HEK293 (cell line): Measurements from ENCODE around the gene PRX.

Experiments used
- ATF2 ChIP-seq: fragments of 450-650 bp; formaldehyde crosslinking; IDR thresholded peaks from 2 replicates; pipeline ENCODE4 v1.5.1; 2016; ENCODE audit warnings: missing biosample characterization, missing genetic modification characterization, low read depth
- CTCF ChIP-seq: fragments of 450-650 bp; formaldehyde crosslinking; IDR thresholded peaks from 2 replicates; pipeline ENCODE4 v1.5.1; 2016; ENCODE audit warnings: missing biosample characterization, missing genetic modification characterization
- GLI4 ChIP-seq: fragments of 450-650 bp; formaldehyde crosslinking; IDR thresholded peaks from 2 replicates; pipeline ENCODE4 v1.5.1; 2016; ENCODE audit warnings: missing biosample characterization, missing genetic modification characterization
- OSR2 ChIP-seq: fragments of 450-650 bp; formaldehyde crosslinking; IDR thresholded peaks from 2 replicates; pipeline ENCODE4 v1.5.1; 2016; ENCODE audit warnings: missing biosample characterization, missing genetic modification characterization
- PRDM1 ChIP-seq: fragments of 450-650 bp; formaldehyde crosslinking; IDR thresholded peaks from 2 replicates; pipeline ENCODE4; 2016; ENCODE audit warnings: missing biosample characterization, missing genetic modification characterization
- RBAK ChIP-seq: fragments of 450-650 bp; formaldehyde crosslinking; IDR thresholded peaks from 2 replicates; pipeline ENCODE4 v1.5.1; 2016; ENCODE audit warnings: missing biosample characterization, missing genetic modification characterization
- REST ChIP-seq: fragments of 450-650 bp; formaldehyde crosslinking; IDR thresholded peaks from 2 replicates; pipeline ENCODE4 v1.5.1; 2016; ENCODE audit warnings: missing biosample characterization, missing genetic modification characterization
- SP7 ChIP-seq: fragments of 450-650 bp; formaldehyde crosslinking; IDR thresholded peaks from 2 replicates; pipeline ENCODE4 v1.5.1; 2016; ENCODE audit warnings: missing biosample characterization, missing genetic modification characterization
- TRIM28 ChIP-seq: IDR thresholded peaks from 2 replicates; pipeline ENCODE4 v1.6.1; 2011; ENCODE audit warnings: low read length, control low read depth, borderline replicate concordance
- ZBTB11 ChIP-seq: fragments of 450-650 bp; formaldehyde crosslinking; conservative IDR thresholded peaks from 2 replicates; pipeline ENCODE4 v1.5.1; 2016; ENCODE audit warnings: low read depth, missing biosample characterization, missing genetic modification characterization
- ZBTB48 ChIP-seq: fragments of 450-650 bp; formaldehyde crosslinking; IDR thresholded peaks from 2 replicates; pipeline ENCODE4 v1.5.1; 2016; ENCODE audit warnings: missing biosample characterization, missing genetic modification characterization
- ZNF10 ChIP-seq: fragments of 450-650 bp; formaldehyde crosslinking; IDR thresholded peaks from 2 replicates; pipeline ENCODE4 v1.5.1; 2017; ENCODE audit warnings: missing biosample characterization, missing genetic modification characterization
- ZNF133 ChIP-seq: fragments of 450-650 bp; formaldehyde crosslinking; IDR thresholded peaks from 2 replicates; pipeline ENCODE4 v1.5.1; 2016; ENCODE audit warnings: missing biosample characterization, missing genetic modification characterization
- ZNF274 ChIP-seq, 2 experiments: fragments of 200-500 bp in 1 of 2; fragments of 450-650 bp in 1 of 2; sonication (Bioruptor generic) in 1 of 2; formaldehyde crosslinking in 1 of 2; IDR thresholded peaks; 2 replicates each; pipeline versions ENCODE4 v1.5.1 to v1.6.1; 2014 to 2016; ENCODE audit warnings: borderline replicate concordance in 1 of 2, inconsistent platforms in 1 of 2, low read length in 1 of 2, missing biosample characterization in 1 of 2, missing genetic modification characterization in 1 of 2
- ZNF280D ChIP-seq: fragments of 450-650 bp; formaldehyde crosslinking; IDR thresholded peaks from 2 replicates; pipeline ENCODE4 v1.5.1; 2016; ENCODE audit warnings: missing biosample characterization, missing genetic modification characterization
- ZNF341 ChIP-seq: fragments of 450-650 bp; formaldehyde crosslinking; IDR thresholded peaks from 2 replicates; pipeline ENCODE4; 2016; ENCODE audit warnings: low read depth, missing biosample characterization, missing genetic modification characterization
- ZNF354C ChIP-seq: fragments of 450-650 bp; formaldehyde crosslinking; IDR thresholded peaks from 2 replicates; pipeline ENCODE4 v1.5.1; 2016; ENCODE audit warnings: missing biosample characterization, missing genetic modification characterization, low read depth, borderline replicate concordance
- ZNF398 ChIP-seq: fragments of 450-650 bp; formaldehyde crosslinking; IDR thresholded peaks from 2 replicates; pipeline ENCODE4 v1.5.1; 2017; ENCODE audit warnings: missing biosample characterization, missing genetic modification characterization
- ZNF433 ChIP-seq: fragments of 450-650 bp; formaldehyde crosslinking; IDR thresholded peaks from 2 replicates; pipeline ENCODE4 v1.5.1; 2016; ENCODE audit warnings: missing biosample characterization, missing genetic modification characterization, low read depth
- ZNF558 ChIP-seq: fragments of 450-650 bp; formaldehyde crosslinking; IDR thresholded peaks from 2 replicates; pipeline ENCODE4 v1.5.1; 2016; ENCODE audit warnings: missing biosample characterization, missing genetic modification characterization
- ZNF580 ChIP-seq: fragments of 450-650 bp; formaldehyde crosslinking; IDR thresholded peaks from 2 replicates; pipeline ENCODE4 v1.5.1; 2016; ENCODE audit warnings: missing biosample characterization, missing genetic modification characterization
- ZNF776 ChIP-seq: fragments of 450-650 bp; formaldehyde crosslinking; IDR thresholded peaks from 2 replicates; pipeline ENCODE4 v1.5.0; 2017; ENCODE audit warnings: missing biosample characterization, missing genetic modification characterization, borderline replicate concordance
- ZSCAN30 ChIP-seq: fragments of 450-650 bp; IDR thresholded peaks from 2 replicates; pipeline ENCODE4 v1.5.1; 2018; ENCODE audit warnings: missing biosample characterization, mild to moderate bottlenecking, missing genetic modification characterization, moderate library complexity

PRX gene

GRCh38 chr19:40348961-40349507, 64.1 kb downstream of the PRX start (continued):
- TF ChIP-seq ZBTB11 (tag by site-specific recombination) (no peak), ZBTB48 (tag by site-specific recombination) (peak; percentile 97), SP7 (tag by site-specific recombination) (peak; percentile 54), ZSCAN30 (tag by site-specific recombination) (no peak), ATF2 (peak; percentile 100), ZNF133 (tag by site-specific recombination) (no peak), GLI4 (tag by site-specific recombination) (no peak), ZNF398 (no peak; the same call in 1 of the 2 replicates), PRDM1 (tag by site-specific recombination) (no peak; the same call in 1 of the 2 replicates), ZNF580 (tag by site-specific recombination) (peak; percentile 7; the same call in 1 of the 2 replicates), ZNF280D (tag by site-specific recombination) (0 out of 2 replicates have a peak, but pooled peaks have one; percentile 6), ZNF558 (peak; percentile 84; the same call in 1 of the 2 replicates), ZNF10 (no peak; the same call in 1 of the 2 replicates), REST (tag by site-specific recombination) (peak; percentile 26; the same call in 1 of the 2 replicates), ZNF354C (tag by site-specific recombination) (no peak), CTCF (no peak), OSR2 (tag by site-specific recombination) (0 out of 2 replicates have a peak, but pooled peaks have one; percentile 5), TRIM28 (no peak), ZNF433 (tag by site-specific recombination) (no peak), ZNF341 (no peak), RBAK (tag by site-specific recombination) (no peak), ZNF776 (tag by site-specific recombination) (no peak), ZNF274 (IDR thresholded peaks at IDR 0.05; ENCODE audit: low read length) (no peak), ZNF274 (tag by site-specific recombination; IDR thresholded peaks at IDR 0.05; ENCODE audit: borderline replicate concordance) (no peak)
